ENCODE data around the gene LGI2. TPM values are rescaled to one million over a fixed set of nuclear protein-coding genes. Genes with fewer than 3 reads are reported as not detected.

LGI2 gene
- total RNA-seq, 1 experiment from 2014 or later, result 12.2 TPM

DNA sequence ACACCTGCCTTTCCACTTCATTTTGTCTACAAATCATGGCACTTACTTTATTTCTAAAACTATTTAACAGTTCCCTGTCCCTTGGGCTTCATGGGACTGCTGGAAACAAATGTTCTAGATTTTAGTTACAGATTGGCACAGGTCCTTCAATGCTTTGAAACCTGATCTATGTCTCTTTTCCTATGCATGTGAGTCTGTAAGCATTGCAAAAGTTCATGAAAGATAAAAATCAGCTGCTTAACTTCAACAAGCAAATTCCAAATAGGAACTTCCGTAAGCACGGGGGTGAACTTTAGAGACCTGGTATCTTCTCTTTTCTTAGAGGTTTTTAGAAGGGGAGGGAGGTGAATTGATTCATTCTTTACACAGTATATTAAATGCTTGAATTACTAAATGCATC lies 9.5 kb downstream of the LGI2 start:
- no peak for TF ChIP-seq ZNF423 (CRISPR knock-in tag; IDR thresholded peaks at IDR 0.05)
- no peak for TF ChIP-seq ZNF232 (CRISPR knock-in tag; IDR thresholded peaks at IDR 0.05)
- TF ChIP-seq, protein P1, sequence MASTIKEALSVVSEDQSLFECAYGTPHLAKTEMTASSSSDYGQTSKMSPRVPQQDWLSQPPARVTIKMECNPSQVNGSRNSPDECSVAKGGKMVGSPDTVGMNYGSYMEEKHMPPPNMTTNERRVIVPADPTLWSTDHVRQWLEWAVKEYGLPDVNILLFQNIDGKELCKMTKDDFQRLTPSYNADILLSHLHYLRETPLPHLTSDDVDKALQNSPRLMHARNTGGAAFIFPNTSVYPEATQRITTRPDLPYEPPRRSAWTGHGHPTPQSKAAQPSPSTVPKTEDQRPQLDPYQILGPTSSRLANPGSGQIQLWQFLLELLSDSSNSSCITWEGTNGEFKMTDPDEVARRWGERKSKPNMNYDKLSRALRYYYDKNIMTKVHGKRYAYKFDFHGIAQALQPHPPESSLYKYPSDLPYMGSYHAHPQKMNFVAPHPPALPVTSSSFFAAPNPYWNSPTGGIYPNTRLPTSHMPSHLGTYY (CRISPR knock-in tag; IDR thresholded peaks at IDR 0.05), result no peak
- TF ChIP-seq, protein P2, sequence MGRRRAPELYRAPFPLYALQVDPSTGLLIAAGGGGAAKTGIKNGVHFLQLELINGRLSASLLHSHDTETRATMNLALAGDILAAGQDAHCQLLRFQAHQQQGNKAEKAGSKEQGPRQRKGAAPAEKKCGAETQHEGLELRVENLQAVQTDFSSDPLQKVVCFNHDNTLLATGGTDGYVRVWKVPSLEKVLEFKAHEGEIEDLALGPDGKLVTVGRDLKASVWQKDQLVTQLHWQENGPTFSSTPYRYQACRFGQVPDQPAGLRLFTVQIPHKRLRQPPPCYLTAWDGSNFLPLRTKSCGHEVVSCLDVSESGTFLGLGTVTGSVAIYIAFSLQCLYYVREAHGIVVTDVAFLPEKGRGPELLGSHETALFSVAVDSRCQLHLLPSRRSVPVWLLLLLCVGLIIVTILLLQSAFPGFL (CRISPR knock-in tag; IDR thresholded peaks at IDR 0.05; ENCODE audit: borderline replicate concordance), result no peak
- no peak for TF ChIP-seq ETV6 (CRISPR knock-in tag; IDR thresholded peaks at IDR 0.05)
- TF ChIP-seq, protein P3, sequence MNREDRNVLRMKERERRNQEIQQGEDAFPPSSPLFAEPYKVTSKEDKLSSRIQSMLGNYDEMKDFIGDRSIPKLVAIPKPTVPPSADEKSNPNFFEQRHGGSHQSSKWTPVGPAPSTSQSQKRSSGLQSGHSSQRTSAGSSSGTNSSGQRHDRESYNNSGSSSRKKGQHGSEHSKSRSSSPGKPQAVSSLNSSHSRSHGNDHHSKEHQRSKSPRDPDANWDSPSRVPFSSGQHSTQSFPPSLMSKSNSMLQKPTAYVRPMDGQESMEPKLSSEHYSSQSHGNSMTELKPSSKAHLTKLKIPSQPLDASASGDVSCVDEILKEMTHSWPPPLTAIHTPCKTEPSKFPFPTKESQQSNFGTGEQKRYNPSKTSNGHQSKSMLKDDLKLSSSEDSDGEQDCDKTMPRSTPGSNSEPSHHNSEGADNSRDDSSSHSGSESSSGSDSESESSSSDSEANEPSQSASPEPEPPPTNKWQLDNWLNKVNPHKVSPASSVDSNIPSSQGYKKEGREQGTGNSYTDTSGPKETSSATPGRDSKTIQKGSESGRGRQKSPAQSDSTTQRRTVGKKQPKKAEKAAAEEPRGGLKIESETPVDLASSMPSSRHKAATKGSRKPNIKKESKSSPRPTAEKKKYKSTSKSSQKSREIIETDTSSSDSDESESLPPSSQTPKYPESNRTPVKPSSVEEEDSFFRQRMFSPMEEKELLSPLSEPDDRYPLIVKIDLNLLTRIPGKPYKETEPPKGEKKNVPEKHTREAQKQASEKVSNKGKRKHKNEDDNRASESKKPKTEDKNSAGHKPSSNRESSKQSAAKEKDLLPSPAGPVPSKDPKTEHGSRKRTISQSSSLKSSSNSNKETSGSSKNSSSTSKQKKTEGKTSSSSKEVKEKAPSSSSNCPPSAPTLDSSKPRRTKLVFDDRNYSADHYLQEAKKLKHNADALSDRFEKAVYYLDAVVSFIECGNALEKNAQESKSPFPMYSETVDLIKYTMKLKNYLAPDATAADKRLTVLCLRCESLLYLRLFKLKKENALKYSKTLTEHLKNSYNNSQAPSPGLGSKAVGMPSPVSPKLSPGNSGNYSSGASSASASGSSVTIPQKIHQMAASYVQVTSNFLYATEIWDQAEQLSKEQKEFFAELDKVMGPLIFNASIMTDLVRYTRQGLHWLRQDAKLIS (CRISPR knock-in tag; IDR thresholded peaks at IDR 0.05; ENCODE audit: borderline replicate concordance), result no peak
- TF ChIP-seq, protein P4, sequence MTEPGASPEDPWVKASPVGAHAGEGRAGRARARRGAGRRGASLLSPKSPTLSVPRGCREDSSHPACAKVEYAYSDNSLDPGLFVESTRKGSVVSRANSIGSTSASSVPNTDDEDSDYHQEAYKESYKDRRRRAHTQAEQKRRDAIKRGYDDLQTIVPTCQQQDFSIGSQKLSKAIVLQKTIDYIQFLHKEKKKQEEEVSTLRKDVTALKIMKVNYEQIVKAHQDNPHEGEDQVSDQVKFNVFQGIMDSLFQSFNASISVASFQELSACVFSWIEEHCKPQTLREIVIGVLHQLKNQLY (CRISPR knock-in tag; IDR thresholded peaks at IDR 0.05), result no peak
- TF ChIP-seq, protein P5, sequence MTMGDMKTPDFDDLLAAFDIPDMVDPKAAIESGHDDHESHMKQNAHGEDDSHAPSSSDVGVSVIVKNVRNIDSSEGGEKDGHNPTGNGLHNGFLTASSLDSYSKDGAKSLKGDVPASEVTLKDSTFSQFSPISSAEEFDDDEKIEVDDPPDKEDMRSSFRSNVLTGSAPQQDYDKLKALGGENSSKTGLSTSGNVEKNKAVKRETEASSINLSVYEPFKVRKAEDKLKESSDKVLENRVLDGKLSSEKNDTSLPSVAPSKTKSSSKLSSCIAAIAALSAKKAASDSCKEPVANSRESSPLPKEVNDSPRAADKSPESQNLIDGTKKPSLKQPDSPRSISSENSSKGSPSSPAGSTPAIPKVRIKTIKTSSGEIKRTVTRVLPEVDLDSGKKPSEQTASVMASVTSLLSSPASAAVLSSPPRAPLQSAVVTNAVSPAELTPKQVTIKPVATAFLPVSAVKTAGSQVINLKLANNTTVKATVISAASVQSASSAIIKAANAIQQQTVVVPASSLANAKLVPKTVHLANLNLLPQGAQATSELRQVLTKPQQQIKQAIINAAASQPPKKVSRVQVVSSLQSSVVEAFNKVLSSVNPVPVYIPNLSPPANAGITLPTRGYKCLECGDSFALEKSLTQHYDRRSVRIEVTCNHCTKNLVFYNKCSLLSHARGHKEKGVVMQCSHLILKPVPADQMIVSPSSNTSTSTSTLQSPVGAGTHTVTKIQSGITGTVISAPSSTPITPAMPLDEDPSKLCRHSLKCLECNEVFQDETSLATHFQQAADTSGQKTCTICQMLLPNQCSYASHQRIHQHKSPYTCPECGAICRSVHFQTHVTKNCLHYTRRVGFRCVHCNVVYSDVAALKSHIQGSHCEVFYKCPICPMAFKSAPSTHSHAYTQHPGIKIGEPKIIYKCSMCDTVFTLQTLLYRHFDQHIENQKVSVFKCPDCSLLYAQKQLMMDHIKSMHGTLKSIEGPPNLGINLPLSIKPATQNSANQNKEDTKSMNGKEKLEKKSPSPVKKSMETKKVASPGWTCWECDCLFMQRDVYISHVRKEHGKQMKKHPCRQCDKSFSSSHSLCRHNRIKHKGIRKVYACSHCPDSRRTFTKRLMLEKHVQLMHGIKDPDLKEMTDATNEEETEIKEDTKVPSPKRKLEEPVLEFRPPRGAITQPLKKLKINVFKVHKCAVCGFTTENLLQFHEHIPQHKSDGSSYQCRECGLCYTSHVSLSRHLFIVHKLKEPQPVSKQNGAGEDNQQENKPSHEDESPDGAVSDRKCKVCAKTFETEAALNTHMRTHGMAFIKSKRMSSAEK (CRISPR knock-in tag; IDR thresholded peaks at IDR 0.05; ENCODE audit: borderline replicate concordance), result no peak
- no peak for TF ChIP-seq CREM (CRISPR knock-in tag; IDR thresholded peaks at IDR 0.05)
- TF ChIP-seq, protein P6, sequence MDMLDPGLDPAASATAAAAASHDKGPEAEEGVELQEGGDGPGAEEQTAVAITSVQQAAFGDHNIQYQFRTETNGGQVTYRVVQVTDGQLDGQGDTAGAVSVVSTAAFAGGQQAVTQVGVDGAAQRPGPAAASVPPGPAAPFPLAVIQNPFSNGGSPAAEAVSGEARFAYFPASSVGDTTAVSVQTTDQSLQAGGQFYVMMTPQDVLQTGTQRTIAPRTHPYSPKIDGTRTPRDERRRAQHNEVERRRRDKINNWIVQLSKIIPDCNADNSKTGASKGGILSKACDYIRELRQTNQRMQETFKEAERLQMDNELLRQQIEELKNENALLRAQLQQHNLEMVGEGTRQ (CRISPR knock-in tag; IDR thresholded peaks at IDR 0.05), result no peak
- TF ChIP-seq FOXK1 (CRISPR knock-in tag; IDR thresholded peaks at IDR 0.05), result no peak
- TF ChIP-seq, protein P7, sequence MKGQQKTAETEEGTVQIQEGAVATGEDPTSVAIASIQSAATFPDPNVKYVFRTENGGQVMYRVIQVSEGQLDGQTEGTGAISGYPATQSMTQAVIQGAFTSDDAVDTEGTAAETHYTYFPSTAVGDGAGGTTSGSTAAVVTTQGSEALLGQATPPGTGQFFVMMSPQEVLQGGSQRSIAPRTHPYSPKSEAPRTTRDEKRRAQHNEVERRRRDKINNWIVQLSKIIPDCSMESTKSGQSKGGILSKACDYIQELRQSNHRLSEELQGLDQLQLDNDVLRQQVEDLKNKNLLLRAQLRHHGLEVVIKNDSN (CRISPR knock-in tag; IDR thresholded peaks at IDR 0.05), result no peak
- H3K4me3 Mint-ChIP-seq, result no peak overlapping the region
- no peak for ATAC-seq
- no peak overlapping the region for H3K27ac Mint-ChIP-seq
- no peaks in the 10 kb centered on the region for H3K9me3 Mint-ChIP-seq
- POLR2A ChIA-PET, result no interaction called here
- no peaks in the 10 kb centered on the region for H3K27me3 Mint-ChIP-seq (ENCODE audit: low read depth)
- CTCF ChIA-PET, result interaction anchor here (1.1 kb wide), 1 partner anchor 24 kb away, joined by 4 read pairs; no protein-coding TSS in a partner anchor
- peaks cover 25% of the 10 kb centered on the region for H3K36me3 Mint-ChIP-seq
- DNase-seq (ENCODE audit: low spot score), result no peak
- 0 out of 2 replicates have a peak, but pooled peaks cover 3% of the 10 kb centered on the region for H3K4me1 Mint-ChIP-seq
